ENCODE data around the gene GLB1L3. TPM values are rescaled to one million over a fixed set of nuclear protein-coding genes. Genes with fewer than 3 reads are reported as not detected.

Gene GLB1L3
- polyA plus RNA-seq, 1 experiment: not detected

- CTCF ChIA-PET: interaction anchor here (0.6 kb wide), 1 partner anchor 550 kb away, joined by 4 read pairs; no protein-coding TSS in a partner anchor
- H3K9me3 ChIP-seq (ENCODE audit: control insufficient read depth, insufficient read depth, low read length): no peaks in the 10 kb centered on the region; the same call in 1 of the 2 replicates
- H3K27ac ChIP-seq (ENCODE audit: low read depth, low read length): no peak overlapping the region
- no peak for DNase-seq (ENCODE audit: low read depth, low spot score)
- H3K4me3 ChIP-seq (ENCODE audit: low read depth, low read length): no peak overlapping the region
- H3K27me3 ChIP-seq (ENCODE audit: control insufficient read depth, insufficient read depth, low read length): no peaks in the 10 kb centered on the region
- no peak for TF ChIP-seq CTCF (IDR thresholded peaks at IDR 0.05; ENCODE audit: low read depth, low read length)
- POLR2A ChIA-PET: interaction anchor here (0.6 kb wide), 1 partner anchor 18 kb away, joined by 3 read pairs; no protein-coding TSS in a partner anchor
Measured at GRCh38 chr11:134291196-134291595, 15.0 kb downstream of the GLB1L3 start.

- no peak for DNase-seq (ENCODE audit: low read depth, low spot score)
- TF ChIP-seq CTCF (IDR thresholded peaks at IDR 0.05; ENCODE audit: low read depth, low read length): no peak
- ChIA-PET CTCF (no interaction called here), POLR2A (no interaction called here)
- Histone ChIP-seq H3K4me3 (ENCODE audit: low read depth, low read length) (no peak overlapping the region), H3K9me3 (ENCODE audit: control insufficient read depth, insufficient read depth, low read length) (no peaks in the 10 kb centered on the region; the same call in 1 of the 2 replicates), H3K27me3 (ENCODE audit: control insufficient read depth, insufficient read depth, low read length) (no peaks in the 10 kb centered on the region), H3K27ac (ENCODE audit: low read depth, low read length) (no peak overlapping the region)
Measured at GRCh38 chr11:134292661-134293060, 16.5 kb downstream of the GLB1L3 start.

- Histone ChIP-seq H3K4me3 (ENCODE audit: low read depth, low read length) (no peak overlapping the region), H3K27me3 (ENCODE audit: control insufficient read depth, insufficient read depth, low read length) (no peaks in the 10 kb centered on the region), H3K27ac (ENCODE audit: low read depth, low read length) (no peak overlapping the region), H3K9me3 (ENCODE audit: control insufficient read depth, insufficient read depth, low read length) (no peaks in the 10 kb centered on the region; the same call in 1 of the 2 replicates)
- CTCF ChIA-PET: no interaction called here
- DNase-seq (ENCODE audit: low read depth, low spot score): no peak
- TF ChIP-seq CTCF (IDR thresholded peaks at IDR 0.05; ENCODE audit: low read depth, low read length): no peak
- POLR2A ChIA-PET: no interaction called here
Measured at GRCh38 chr11:134293119-134294113, 17.2 kb downstream of the GLB1L3 start.

- Histone ChIP-seq H3K9me3 (ENCODE audit: control insufficient read depth, insufficient read depth, low read length) (no peaks in the 10 kb centered on the region; the same call in 1 of the 2 replicates), H3K27ac (ENCODE audit: low read depth, low read length) (no peak overlapping the region), H3K27me3 (ENCODE audit: control insufficient read depth, insufficient read depth, low read length) (no peaks in the 10 kb centered on the region), H3K4me3 (ENCODE audit: low read depth, low read length) (no peak overlapping the region)
- ChIA-PET CTCF (no interaction called here), POLR2A (no interaction called here)
- no peak for TF ChIP-seq CTCF (IDR thresholded peaks at IDR 0.05; ENCODE audit: low read depth, low read length)
- no peak for DNase-seq (ENCODE audit: low read depth, low spot score)
Measured at GRCh38 chr11:134294664-134295063, 18.5 kb downstream of the GLB1L3 start.

- ChIA-PET POLR2A (no interaction called here), CTCF (no interaction called here)
- Histone ChIP-seq H3K27ac (ENCODE audit: low read depth, low read length) (no peak overlapping the region), H3K4me3 (ENCODE audit: low read depth, low read length) (no peak overlapping the region), H3K27me3 (ENCODE audit: control insufficient read depth, insufficient read depth, low read length) (no peaks in the 10 kb centered on the region), H3K9me3 (ENCODE audit: control insufficient read depth, insufficient read depth, low read length) (0 out of 2 replicates have a peak, but pooled peaks cover 4% of the 10 kb centered on the region)
- TF ChIP-seq CTCF (IDR thresholded peaks at IDR 0.05; ENCODE audit: low read depth, low read length): no peak
- no peak for DNase-seq (ENCODE audit: low read depth, low spot score)
Measured at GRCh38 chr11:134312223-134312622, 36.0 kb downstream of the GLB1L3 start.
